HEK293 (cell line): Measurements from ENCODE around the gene RPP38.

Experiments
- CTCF ChIA-PET: fragments of 350-600 bp; formaldehyde crosslinking; extraction: SDS; loops from one replicate; lab custom pipeline; 2021; ENCODE audit warnings: antibody characterized with exemption; lab: Yijun Ruan, JAX
- POLR2A ChIA-PET: fragments of 300-600 bp; formaldehyde crosslinking; extraction: SDS; loops from one replicate; lab custom pipeline; 2020; ENCODE audit warnings: antibody characterized with exemption, inconsistent platforms; lab: Yijun Ruan, JAX
- H3K27ac ChIP-seq: fragments of 200-500 bp; sonication (Bioruptor generic); 2 replicates; pipeline ENCODE4 v1.5.1; 2014; ENCODE audit warnings: low read depth, low read length, control low read depth, inconsistent platforms; ENCODE audit errors: extremely low read depth
- H3K36me3 ChIP-seq, 2 experiments: fragments of 200-500 bp in 1 of 2; sonication (Bioruptor generic) in 1 of 2; 1 replicate in 1 of 2; 2 replicates in 1 of 2; pipeline ENCODE4 v1.5.1; 2014 to 2017; ENCODE audit warnings: inconsistent platforms in 2 of 2, low read length in 2 of 2; ENCODE audit not compliant: control insufficient read depth in 2 of 2, insufficient read depth in 1 of 2
- H3K4me1 ChIP-seq: fragments of 200-500 bp; sonication (Bioruptor generic); 2 replicates; pipeline ENCODE4 v1.5.1; 2014; ENCODE audit warnings: mild to moderate bottlenecking, low read length, inconsistent platforms; ENCODE audit not compliant: control insufficient read depth, insufficient read depth
- H3K4me3 ChIP-seq: 2 replicates; pipeline ENCODE4 v1.5.1; 2011; ENCODE audit warnings: low read depth, mild to moderate bottlenecking, control low read depth, low read length, moderate library complexity
- H3K9me3 ChIP-seq: fragments of 200-500 bp; sonication (Bioruptor generic); 2 replicates; pipeline ENCODE4 v1.5.1; 2014; ENCODE audit warnings: low read depth, low read length, inconsistent platforms; ENCODE audit not compliant: control insufficient read depth, insufficient read depth
- EGR2 ChIP-seq: fragments of 450-650 bp; formaldehyde crosslinking; IDR thresholded peaks from 2 replicates; pipeline ENCODE4 v1.5.1; 2016; ENCODE audit warnings: low read depth, missing biosample characterization, missing genetic modification characterization
- KLF17 ChIP-seq: fragments of 450-650 bp; formaldehyde crosslinking; IDR thresholded peaks from 2 replicates; pipeline ENCODE4 v1.5.1; 2016; ENCODE audit warnings: missing biosample characterization, missing genetic modification characterization
- OVOL3 ChIP-seq: fragments of 450-650 bp; formaldehyde crosslinking; IDR thresholded peaks from 2 replicates; pipeline ENCODE4 v1.5.1; 2016; ENCODE audit warnings: missing biosample characterization, missing genetic modification characterization
- REPIN1 ChIP-seq: fragments of 450-650 bp; formaldehyde crosslinking; IDR thresholded peaks from 2 replicates; pipeline ENCODE4 v1.5.1; 2017; ENCODE audit warnings: missing biosample characterization, missing genetic modification characterization, low read depth
- SALL2 ChIP-seq: fragments of 450-650 bp; formaldehyde crosslinking; IDR thresholded peaks from 2 replicates; pipeline ENCODE4 v1.5.0; 2017; ENCODE audit warnings: missing biosample characterization, mild to moderate bottlenecking, missing genetic modification characterization, borderline replicate concordance
- SP7 ChIP-seq: fragments of 450-650 bp; formaldehyde crosslinking; IDR thresholded peaks from 2 replicates; pipeline ENCODE4 v1.5.1; 2016; ENCODE audit warnings: missing biosample characterization, missing genetic modification characterization
- ZBTB20 ChIP-seq: fragments of 450-650 bp; formaldehyde crosslinking; IDR thresholded peaks from 2 replicates; pipeline ENCODE4 v1.5.1; 2016; ENCODE audit warnings: missing biosample characterization, missing genetic modification characterization
- ZBTB6 ChIP-seq: fragments of 450-650 bp; formaldehyde crosslinking; IDR thresholded peaks from 2 replicates; pipeline ENCODE4 v1.5.1; 2017; ENCODE audit warnings: missing biosample characterization, missing genetic modification characterization
- ZIC2 ChIP-seq: fragments of 450-650 bp; formaldehyde crosslinking; IDR thresholded peaks from 2 replicates; pipeline ENCODE4 v1.5.1; 2016; ENCODE audit warnings: missing biosample characterization, missing genetic modification characterization
- ZNF121 ChIP-seq: fragments of 450-650 bp; formaldehyde crosslinking; IDR thresholded peaks from 2 replicates; pipeline ENCODE4 v1.5.1; 2016; ENCODE audit warnings: missing biosample characterization, missing genetic modification characterization
- ZNF175 ChIP-seq: fragments of 450-650 bp; formaldehyde crosslinking; IDR thresholded peaks from 2 replicates; pipeline ENCODE4 v1.5.1; 2016; ENCODE audit warnings: missing biosample characterization, missing genetic modification characterization
- ZNF2 ChIP-seq: fragments of 450-650 bp; formaldehyde crosslinking; IDR thresholded peaks from 2 replicates; pipeline ENCODE4 v1.5.1; 2016; ENCODE audit warnings: missing biosample characterization, missing genetic modification characterization
- ZNF202 ChIP-seq: fragments of 450-650 bp; formaldehyde crosslinking; IDR thresholded peaks from 2 replicates; pipeline ENCODE4 v1.5.1; 2016; ENCODE audit warnings: missing biosample characterization, missing genetic modification characterization, borderline replicate concordance
- ZNF324 ChIP-seq: fragments of 450-650 bp; formaldehyde crosslinking; IDR thresholded peaks from 2 replicates; pipeline ENCODE4 v1.5.1; 2016; ENCODE audit warnings: missing biosample characterization, missing genetic modification characterization
- ZNF473 ChIP-seq: fragments of 450-650 bp; formaldehyde crosslinking; IDR thresholded peaks from 2 replicates; pipeline ENCODE4 v1.5.1; 2017; ENCODE audit warnings: missing biosample characterization, missing genetic modification characterization
- ZNF596 ChIP-seq: fragments of 450-650 bp; IDR thresholded peaks from 2 replicates; pipeline ENCODE4 v1.5.0; 2018; ENCODE audit warnings: missing biosample characterization, mild to moderate bottlenecking, missing genetic modification characterization, moderate library complexity
- ZNF626 ChIP-seq: fragments of 450-650 bp; sonication (Bioruptor Pico); formaldehyde crosslinking; IDR thresholded peaks from 2 replicates; pipeline ENCODE4 v1.5.1; 2018; ENCODE audit warnings: missing biosample characterization, missing genetic modification characterization, inconsistent platforms
- ZNF701 ChIP-seq: fragments of 450-650 bp; formaldehyde crosslinking; IDR thresholded peaks from 2 replicates; pipeline ENCODE4 v1.5.1; 2016; ENCODE audit warnings: missing biosample characterization, missing genetic modification characterization
- ZNF76 ChIP-seq: fragments of 450-650 bp; formaldehyde crosslinking; IDR thresholded peaks from 2 replicates; pipeline ENCODE4; 2016; ENCODE audit warnings: low read depth, missing biosample characterization, missing genetic modification characterization, borderline replicate concordance
- ZNF776 ChIP-seq: fragments of 450-650 bp; formaldehyde crosslinking; IDR thresholded peaks from 2 replicates; pipeline ENCODE4 v1.5.0; 2017; ENCODE audit warnings: missing biosample characterization, missing genetic modification characterization, borderline replicate concordance
- ZNF837 ChIP-seq: fragments of 450-650 bp; formaldehyde crosslinking; IDR thresholded peaks from 2 replicates; pipeline ENCODE4 v1.5.1; 2016; ENCODE audit warnings: missing biosample characterization, missing genetic modification characterization
- ZSCAN4 ChIP-seq: fragments of 450-650 bp; formaldehyde crosslinking; IDR thresholded peaks from 2 replicates; pipeline ENCODE4 v1.5.1; 2017; ENCODE audit warnings: missing biosample characterization, missing genetic modification characterization

RPP38 gene

GRCh38 chr10:15137636-15138035, 40.5 kb downstream of the RPP38 start:
- Histone ChIP-seq H3K4me3 (no peak overlapping the region), H3K27ac (no peak overlapping the region), H3K9me3 (no peaks in the 10 kb centered on the region), H3K36me3 (peaks cover 16 to 52% of the 10 kb centered on the region in 2 experiments; a peak in 2 of 3 replicates), H3K4me1 (peaks cover 8% of the 10 kb centered on the region; the same call in 1 of the 2 replicates)
- ChIA-PET POLR2A (no interaction called here), CTCF (interaction anchor here (0.6 to 0.9 kb wide), 2 partner anchors 29 to 166 kb away, joined by 3 to 5 read pairs; no protein-coding TSS in a partner anchor)
- no peak for TF ChIP-seq EGR2
- TF ChIP-seq REPIN1: no peak
- no peak for TF ChIP-seq ZNF776
- TF ChIP-seq ZNF175 (tag by site-specific recombination): no peak

- CTCF ChIA-PET: no interaction called here
- no peaks in the 10 kb centered on the region for H3K9me3 ChIP-seq
- H3K36me3 ChIP-seq: peaks cover 5 to 23% of the 10 kb centered on the region in 2 experiments; a peak in 2 of 3 replicates
- peaks cover 8% of the 10 kb centered on the region; the same call in 1 of the 2 replicates for H3K4me1 ChIP-seq
- no peak overlapping the region for H3K27ac ChIP-seq
- POLR2A ChIA-PET: no interaction called here
- no peak overlapping the region for H3K4me3 ChIP-seq
- TF ChIP-seq ZNF202 (tag by site-specific recombination): no peak
- no peak for TF ChIP-seq EGR2
- TF ChIP-seq ZIC2: no peak
- TF ChIP-seq SP7 (tag by site-specific recombination): no peak
- TF ChIP-seq ZSCAN4 (tag by site-specific recombination): no peak
- TF ChIP-seq ZNF837: no peak
- no peak for TF ChIP-seq SALL2 (tag by site-specific recombination)
- no peak for TF ChIP-seq ZNF324
- no peak for TF ChIP-seq ZNF76 (tag by site-specific recombination)
- TF ChIP-seq ZNF596 (tag by site-specific recombination): no peak
- TF ChIP-seq ZNF2 (tag by site-specific recombination): no peak
- TF ChIP-seq ZBTB20 (tag by site-specific recombination): no peak
- TF ChIP-seq ZNF473 (tag by site-specific recombination): no peak
- no peak for TF ChIP-seq KLF17
- no peak for TF ChIP-seq ZNF701 (tag by site-specific recombination)
- no peak for TF ChIP-seq ZBTB6 (tag by site-specific recombination)
- no peak for TF ChIP-seq ZNF626 (tag by site-specific recombination)
- no peak for TF ChIP-seq ZNF121 (tag by site-specific recombination)
- TF ChIP-seq OVOL3 (tag by site-specific recombination): no peak
Measured at GRCh38 chr10:15140698-15141097, 43.5 kb downstream of the RPP38 start.
